Fibroblast of lung (primary cell): Measurements from ENCODE around the gene PRRC2B. TPM values are rescaled to one million over a fixed set of nuclear protein-coding genes. Genes with fewer than 3 reads are reported as not detected.

Experiments used
- DNase-seq, 2 donors: peaks; one replicate each; pipeline versions ENCODE4 v3.0.0 to v3.0.0-alpha.2; 2010; ENCODE audit warnings: low read depth in 2 of 2
- H2AFZ ChIP-seq: 2 replicates; pipeline ENCODE4 v1.5.1; 2012; ENCODE audit warnings: low read length, control low read depth, inconsistent platforms
- H3K27ac ChIP-seq: 2 replicates; pipeline ENCODE4 v1.5.1; 2011; ENCODE audit warnings: low read length, control low read depth; ENCODE audit not compliant: insufficient read depth
- H3K27me3 ChIP-seq: 2 replicates; pipeline ENCODE4 v1.5.1; 2011; ENCODE audit warnings: mild to moderate bottlenecking, low read length; ENCODE audit not compliant: control insufficient read depth, insufficient read depth
- H3K36me3 ChIP-seq: 2 replicates; pipeline ENCODE4 v1.5.1; 2011; ENCODE audit warnings: low read length; ENCODE audit not compliant: control insufficient read depth, insufficient read depth
- H3K4me1 ChIP-seq: 2 replicates; pipeline ENCODE4 v1.5.1; 2011; ENCODE audit warnings: low read length; ENCODE audit not compliant: control insufficient read depth, insufficient read depth; ENCODE audit errors: extremely low read depth
- H3K4me2 ChIP-seq: 2 replicates; pipeline ENCODE4 v1.5.1; 2011; ENCODE audit warnings: low read length, control low read depth; ENCODE audit not compliant: insufficient read depth; ENCODE audit errors: extremely low read depth
- H3K4me3 ChIP-seq, 4 experiments: fragments of 200-600 bp in 1 of 4; sonication (generic) in 1 of 4; replicated peaks in 1 of 4; 2 replicates each; pipeline ENCODE4 v1.5.1; 2011 to 2016; ENCODE audit warnings: low read length in 4 of 4, low read depth in 3 of 4, mild to moderate bottlenecking in 3 of 4, control low read depth in 2 of 4, inconsistent platforms in 1 of 4, mixed read lengths in 1 of 4; ENCODE audit not compliant: insufficient read depth in 1 of 4; ENCODE audit errors: control extremely low read depth in 1 of 4
- H3K79me2 ChIP-seq: 2 replicates; pipeline ENCODE4 v1.5.1; 2012; ENCODE audit warnings: mild to moderate bottlenecking, low read length, inconsistent platforms; ENCODE audit not compliant: control insufficient read depth, insufficient read depth
- H3K9ac ChIP-seq: 2 replicates; pipeline ENCODE4 v1.5.1; 2011; ENCODE audit warnings: mild to moderate bottlenecking, low read length, control low read depth; ENCODE audit not compliant: insufficient read depth
- H3K9me3 ChIP-seq: 2 replicates; pipeline ENCODE4 v1.5.1; 2012; ENCODE audit warnings: low read depth, low read length; ENCODE audit not compliant: control insufficient read depth, insufficient read depth
- H4K20me1 ChIP-seq: 2 replicates; pipeline ENCODE4 v1.5.1; 2011; ENCODE audit warnings: low read length; ENCODE audit not compliant: control insufficient read depth, insufficient read depth; ENCODE audit errors: extremely low read depth
- CTCF ChIP-seq, 2 donors: IDR thresholded peaks in 1 of 2; conservative IDR thresholded peaks in 1 of 2; 1 replicate in 1 of 2; 2 replicates in 1 of 2; pipeline ENCODE4 v1.5.1; 2011 to 2012; ENCODE audit warnings: low read length in 2 of 2, control low read depth in 1 of 2, inconsistent platforms in 1 of 2, low read depth in 1 of 2, mild to moderate bottlenecking in 1 of 2
- EZH2 ChIP-seq: IDR thresholded peaks from 2 replicates; pipeline ENCODE4 v1.5.1; 2012; ENCODE audit warnings: low read length, control low read depth, mild to moderate bottlenecking; ENCODE audit errors: missing control alignments
- polyA plus RNA-seq, 2 donors: library from polyadenylated mRNA; depleted of rRNA in 1 of 2; stranded (reverse) in 1 of 2; unstranded in 1 of 2; fragments of >200 nt; gene quantifications; 2 replicates each; pipeline ENCODE4 v1.2.1, GENCODE V29; 2011 to 2012; ENCODE audit warnings: missing spikeins in 1 of 2
- total RNA-seq: library from RNA; depleted of rRNA; stranded (reverse); fragments of >200 nt; gene quantifications from 2 replicates; pipeline ENCODE4 v1.2.1, GENCODE V29; 2014

Gene PRRC2B
- total and polyA plus RNA-seq, 2 donors (not counting 1 experiment from before 2014, with no cell fraction given): 29.9 to 66.4 TPM

GRCh38 chr9:131523451-131524435 lies 129.9 kb downstream of the PRRC2B start:
- Histone ChIP-seq H3K27me3 (no peaks in the 10 kb centered on the region), H3K4me3 (no peak overlapping the region)

GRCh38 chr9:131524665-131525315 lies 130.9 kb downstream of the PRRC2B start:
- Histone ChIP-seq H3K4me3 (no peak overlapping the region), H3K27me3 (no peaks in the 10 kb centered on the region), H2AFZ (no peak overlapping the region), H3K36me3 (peaks cover 36% of the 10 kb centered on the region), H3K4me1 (no peaks in the 10 kb centered on the region), H3K79me2 (peaks cover 3% of the 10 kb centered on the region), H4K20me1 (no peaks in the 10 kb centered on the region), H3K4me2 (no peak overlapping the region), H3K27ac (no peak overlapping the region), H3K9me3 (no peaks in the 10 kb centered on the region), H3K9ac (no peak overlapping the region)
- peak; percentile 16 to 17 for DNase-seq
- no peak for TF ChIP-seq CTCF (conservative IDR thresholded peaks at IDR 0.05 in 1 of 2, IDR thresholded peaks at IDR 0.05 in 1 of 2; ENCODE audit: low read depth in 1 of 2, low read length in 2 of 2)
- no peak for TF ChIP-seq EZH2

More at GRCh38 chr9:131523451-131524435, 129.9 kb downstream of the PRRC2B start:
- Histone ChIP-seq H3K79me2 (no peaks in the 10 kb centered on the region), H3K9me3 (no peaks in the 10 kb centered on the region), H4K20me1 (no peaks in the 10 kb centered on the region), H3K36me3 (peaks cover 34% of the 10 kb centered on the region), H3K4me2 (no peak overlapping the region), H2AFZ (no peak overlapping the region), H3K4me1 (no peaks in the 10 kb centered on the region), H3K9ac (no peak overlapping the region), H3K27ac (no peak overlapping the region)
- DNase-seq: no peak
- TF ChIP-seq CTCF (conservative IDR thresholded peaks at IDR 0.05 in 1 of 2, IDR thresholded peaks at IDR 0.05 in 1 of 2; ENCODE audit: low read depth in 1 of 2, low read length in 2 of 2) (no peak), EZH2 (no peak)
